GM12878 (cell line): ENCODE measurements around the gene EIF3A. TPM values are rescaled to one million over a fixed set of nuclear protein-coding genes. Genes with fewer than 3 reads are reported as not detected.

Experiments used
- ATAC-seq: fragments of 200-7000 bp; cut with Tn5 transposase; 3 replicates; pipeline ENCODE4 v1.9.1; 2020; ENCODE audit warnings: mild to moderate bottlenecking, moderate library complexity
- BruUV-seq: library from RNA; stranded (reverse); fragments of 400-500 nt; replicated peaks from 2 replicates; lab custom pipeline; 2021; lab: Mats Ljungman, UMichigan
- CTCF ChIA-PET: fragments of 300-600 bp; sonication (Branson Sonifier 250); formaldehyde crosslinking; extraction: SDS; loops from one replicate; lab custom pipeline; 2021; ENCODE audit warnings: inconsistent platforms; lab: Yijun Ruan, JAX
- POLR2A ChIA-PET: fragments of 350-600 bp; formaldehyde crosslinking; extraction: SDS; loops from one replicate; lab custom pipeline; 2021; ENCODE audit warnings: inconsistent platforms; lab: Charles Lee
- RAD21 ChIA-PET: fragments of 300-600 bp; sonication (Branson Sonifier 250); formaldehyde crosslinking; loops from one replicate; lab custom pipeline; 2023; ENCODE audit warnings: antibody characterized with exemption; ENCODE audit not compliant: unreplicated experiment; lab: Charles Lee
- SMC1A ChIA-PET: fragments of 300-600 bp; sonication (Branson Sonifier 250); formaldehyde crosslinking; loops from one replicate; lab custom pipeline; 2023; ENCODE audit not compliant: unreplicated experiment, uncharacterized antibody; lab: Charles Lee
- DNase-seq: peaks from one replicate; pipeline ENCODE4 v3.0.0-alpha.2; 2011; ENCODE audit warnings: low read depth, low spot score
- FAIRE-seq: peaks from 3 replicates; lab custom pipeline; 2011; peaks lifted over from hg19 to GRCh38; lab: Jason Lieb, UNC
- H2AFZ ChIP-seq: 2 replicates; pipeline ENCODE4 v1.6.0; 2011; ENCODE audit warnings: low read depth, low read length, control low read depth; ENCODE audit not compliant: control insufficient read depth
- H3K27ac ChIP-seq: 2 replicates; pipeline ENCODE4 v1.5.1; 2011; ENCODE audit warnings: control low read depth; ENCODE audit not compliant: control insufficient read depth, insufficient read depth
- H3K27me3 ChIP-seq, 2 experiments: replicated peaks in 1 of 2; 2 replicates each; pipeline versions ENCODE4 v1.6.0 to v1.6.1; 2011; ENCODE audit warnings: low read length in 1 of 2; ENCODE audit not compliant: control insufficient read depth in 2 of 2, insufficient read depth in 2 of 2
- H3K36me3 ChIP-seq, 2 experiments: 2 replicates each; pipeline ENCODE4 v1.5.1; 2011; ENCODE audit warnings: low read length in 1 of 2; ENCODE audit not compliant: control insufficient read depth in 2 of 2, insufficient read depth in 2 of 2
- H3K4me1 ChIP-seq: 2 replicates; pipeline ENCODE4 v1.6.1; 2011; ENCODE audit warnings: mild to moderate bottlenecking, low read length, moderate library complexity, mixed read lengths; ENCODE audit not compliant: control insufficient read depth, insufficient read depth
- H3K4me2 ChIP-seq: 2 replicates; pipeline ENCODE4 v1.6.0; 2011; ENCODE audit warnings: control low read depth; ENCODE audit not compliant: control insufficient read depth, insufficient read depth
- H3K4me3 ChIP-seq: fragments of 200-600 bp; sonication (generic); 2 replicates; pipeline ENCODE4 v1.5.1; 2016
- H3K79me2 ChIP-seq: 2 replicates; pipeline ENCODE4 v1.6.0; 2011; ENCODE audit warnings: low read length; ENCODE audit not compliant: control insufficient read depth, insufficient read depth
- H3K9ac ChIP-seq: 2 replicates; pipeline ENCODE4 v1.8.0; 2011; ENCODE audit warnings: low read length, control low read depth, mixed read lengths; ENCODE audit not compliant: control insufficient read depth, insufficient read depth
- H3K9me3 ChIP-seq: replicated peaks from 3 replicates; pipeline ENCODE4 v1.5.1; 2011; ENCODE audit warnings: mild to moderate bottlenecking, low read length; ENCODE audit not compliant: control insufficient read depth, insufficient read depth
- H4K20me1 ChIP-seq: 2 replicates; pipeline ENCODE4 v1.6.0; 2011; ENCODE audit not compliant: control insufficient read depth, insufficient read depth
- IRF5 ChIP-seq: fragments of 450-650 bp; IDR thresholded peaks from 2 replicates; pipeline ENCODE4 v1.6.1; 2017; ENCODE audit warnings: borderline replicate concordance
- RBBP5 ChIP-seq: fragments of 200-600 bp; sonication (generic); conservative IDR thresholded peaks from 2 replicates; pipeline ENCODE4 v1.6.1; 2016
- SREBF1 ChIP-seq: IDR thresholded peaks from 2 replicates; pipeline ENCODE4 v1.6.1; 2012; ENCODE audit warnings: mild to moderate bottlenecking, low read length
- ZBTB33 ChIP-seq: fragments of 450-650 bp; IDR thresholded peaks from 2 replicates; pipeline ENCODE4 v1.6.1; 2017; ENCODE audit warnings: mild to moderate bottlenecking
- ZNF592 ChIP-seq: fragments of 450-650 bp; IDR thresholded peaks from 2 replicates; pipeline ENCODE4 v1.6.1; 2017; ENCODE audit warnings: mild to moderate bottlenecking, moderate library complexity
- ZZZ3 ChIP-seq: IDR thresholded peaks from 2 replicates; pipeline ENCODE4 v1.6.1; 2011; ENCODE audit warnings: low read depth; ENCODE audit not compliant: control insufficient read depth, insufficient read length
- WGBS: methylation state at CpG from one replicate; pipeline ENCODE4 v1.1.6; 2016; ENCODE audit warnings: low lambda C conversion rate; ENCODE audit not compliant: insufficient replicate concordance, insufficient coverage; ENCODE audit errors: missing lambda C conversion rate; 5-methylcytosine and 5-hydroxymethylcytosine counted together
- in situ Hi-C: fragments of 300-500 bp; cut with MboI; formaldehyde crosslinking; loops from 9 replicates; pipeline ENCODE4 v1.14.3; 2018; ENCODE audit warnings: mixed read lengths
- intact Hi-C: fragments of 100-400 bp; cut with micrococcal nuclease; formaldehyde crosslinking; loops from one replicate; pipeline ENCODE4 v1.14.2; 2022; ENCODE audit not compliant: unreplicated experiment
- polyA plus RNA-seq, 11 experiments: library from polyadenylated mRNA; depleted of rRNA in 4 of 11; unstranded in 6 of 11; stranded (reverse) in 5 of 11; fragments of >200 nt; fragmentation: Nextera tagmentation in 4 of 11; fragmentation: Illumina TruSeq in 1 of 11; extraction: Ambion mirVana in 4 of 11; extraction: Trizol in 1 of 11; gene quantifications; 1 replicate in 1 of 11; 2 replicates in 10 of 11; pipeline versions ENCODE4 v1.2.1 to v1.2.3, GENCODE V29; 2011 to 2016; ENCODE audit warnings: inconsistent platforms in 2 of 11, missing spikeins in 2 of 11, low read depth in 1 of 11
- total RNA-seq, 4 experiments: library from RNA; depleted of rRNA in 3 of 4; stranded (reverse); fragments of >200 nt in 3 of 4; fragmentation: Illumina TruSeq in 1 of 4; extraction: Trizol in 1 of 4; gene quantifications; 2 replicates each; pipeline versions ENCODE4 v1.2.1 to v1.2.3, GENCODE V29; 2013 to 2021
- TF ChIP-seq, protein P1 (sequence below), 3 experiments: IDR thresholded peaks in 2 of 3; conservative IDR thresholded peaks in 1 of 3; 2 replicates each; pipeline ENCODE4 v1.5.1; 2011; ENCODE audit warnings: low read depth in 3 of 3, low read length in 3 of 3, mild to moderate bottlenecking in 3 of 3, control low read depth in 2 of 3, moderate library complexity in 2 of 3, inconsistent platforms in 1 of 3, mixed read lengths in 1 of 3; ENCODE audit not compliant: control insufficient read depth in 2 of 3, insufficient read depth in 1 of 3; ENCODE audit errors: extremely low read depth in 1 of 3
- TF ChIP-seq, protein P2 (sequence below): IDR thresholded peaks from 2 replicates; pipeline ENCODE4 v1.6.1; 2012; ENCODE audit warnings: low read depth, low read length, improper control_type of control experiment

The EIF3A gene
- total and polyA plus RNA-seq, 10 of the 15 experiments (the other 5 are each of a cell fraction or from before 2014, with no cell fraction given): 42.3 to 195 (median 96.3) TPM

DNA sequence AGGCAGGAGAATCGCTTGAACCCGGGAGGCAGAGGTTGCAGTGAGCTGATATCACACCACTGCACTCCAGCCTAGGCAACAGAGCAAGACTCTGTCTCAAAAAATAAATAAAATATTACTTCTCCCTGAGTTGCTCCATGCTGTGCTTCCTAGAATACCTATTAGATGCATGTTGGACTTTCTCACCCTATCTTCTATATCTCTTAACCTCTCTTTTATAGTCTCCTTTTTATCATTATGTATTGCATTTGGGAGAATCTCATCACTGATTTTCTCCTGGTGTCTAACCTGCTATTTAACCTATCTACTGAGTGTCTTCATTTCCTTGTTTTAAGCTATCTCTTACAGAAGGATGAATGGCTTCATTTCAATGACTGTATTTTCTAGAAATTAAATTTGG is 83.2 kb downstream of the EIF3A start (continued):
- TF ChIP-seq, protein P1, sequence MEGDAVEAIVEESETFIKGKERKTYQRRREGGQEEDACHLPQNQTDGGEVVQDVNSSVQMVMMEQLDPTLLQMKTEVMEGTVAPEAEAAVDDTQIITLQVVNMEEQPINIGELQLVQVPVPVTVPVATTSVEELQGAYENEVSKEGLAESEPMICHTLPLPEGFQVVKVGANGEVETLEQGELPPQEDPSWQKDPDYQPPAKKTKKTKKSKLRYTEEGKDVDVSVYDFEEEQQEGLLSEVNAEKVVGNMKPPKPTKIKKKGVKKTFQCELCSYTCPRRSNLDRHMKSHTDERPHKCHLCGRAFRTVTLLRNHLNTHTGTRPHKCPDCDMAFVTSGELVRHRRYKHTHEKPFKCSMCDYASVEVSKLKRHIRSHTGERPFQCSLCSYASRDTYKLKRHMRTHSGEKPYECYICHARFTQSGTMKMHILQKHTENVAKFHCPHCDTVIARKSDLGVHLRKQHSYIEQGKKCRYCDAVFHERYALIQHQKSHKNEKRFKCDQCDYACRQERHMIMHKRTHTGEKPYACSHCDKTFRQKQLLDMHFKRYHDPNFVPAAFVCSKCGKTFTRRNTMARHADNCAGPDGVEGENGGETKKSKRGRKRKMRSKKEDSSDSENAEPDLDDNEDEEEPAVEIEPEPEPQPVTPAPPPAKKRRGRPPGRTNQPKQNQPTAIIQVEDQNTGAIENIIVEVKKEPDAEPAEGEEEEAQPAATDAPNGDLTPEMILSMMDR (IDR thresholded peaks at IDR 0.05 in 2 of 3, conservative IDR thresholded peaks at IDR 0.05 in 1 of 3; ENCODE audit: control insufficient read depth in 2 of 3, extremely low read depth in 1 of 3, insufficient read depth in 1 of 3, low read depth in 3 of 3, low read length in 3 of 3): no peak
- TF ChIP-seq ZBTB33 (no peak), SREBF1 (no peak)
- TF ChIP-seq, protein P2, sequence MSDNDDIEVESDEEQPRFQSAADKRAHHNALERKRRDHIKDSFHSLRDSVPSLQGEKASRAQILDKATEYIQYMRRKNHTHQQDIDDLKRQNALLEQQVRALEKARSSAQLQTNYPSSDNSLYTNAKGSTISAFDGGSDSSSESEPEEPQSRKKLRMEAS: no peak
- TF ChIP-seq, all 136 proteins: peak for 0

DNA sequence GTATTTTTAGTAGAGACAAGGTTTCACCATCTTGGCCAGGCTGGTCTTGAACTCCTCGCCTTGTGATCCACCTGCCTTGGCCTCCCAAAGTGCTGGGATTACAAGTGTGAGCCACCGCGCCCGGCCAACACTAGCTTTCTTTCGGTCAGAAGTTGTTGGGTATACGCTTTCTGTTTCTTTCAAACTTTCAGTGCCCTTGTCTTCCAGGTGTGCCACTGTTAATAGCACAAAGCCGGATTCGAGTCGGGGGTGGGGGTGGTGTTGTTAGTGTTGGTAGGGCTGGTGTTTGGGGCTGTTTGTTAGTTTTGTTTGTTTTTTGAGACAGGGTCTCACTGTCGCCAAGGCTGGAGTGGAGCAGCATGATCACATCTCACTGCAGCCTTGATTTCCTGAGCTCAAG is 84.9 kb downstream of the EIF3A start:
- Histone ChIP-seq H4K20me1 (no peaks in the 10 kb centered on the region), H3K4me3 (no peak overlapping the region), H3K36me3 (no peaks in the 10 kb centered on the region), H3K4me2 (no peak overlapping the region), H3K9ac (no peak overlapping the region), H3K4me1 (no peaks in the 10 kb centered on the region), H3K79me2 (no peaks in the 10 kb centered on the region), H3K27me3 (peaks cover 2 to 9% of the 10 kb centered on the region in 2 experiments; a peak in 3 of 4 replicates), H2AFZ (no peak overlapping the region), H3K9me3 (no peaks in the 10 kb centered on the region; the same call in 2 of the 3 replicates), H3K27ac (no peak overlapping the region)
- ChIA-PET POLR2A (interaction anchor here (0.6 kb wide), 1 partner anchor 430 kb away, joined by 4 read pairs; no protein-coding TSS in a partner anchor), RAD21 (no interaction called here), CTCF (no interaction called here), SMC1A (no interaction called here)
- intact Hi-C loops (no loop called here), in situ Hi-C loops (no loop called here)
- no TSS peak for BruUV-seq
- WGBS: 77% methylated on average over 10 of the region's 10 CpGs
- ATAC-seq (no peak), DNase-seq (no peak), FAIRE-seq (no peak)
- no peak for TF ChIP-seq ZNF592
- no peak for TF ChIP-seq IRF5
- no peak for TF ChIP-seq ZZZ3
- no peak for TF ChIP-seq RBBP5
